ENCODE results near the gene SUGCT. TPM values are rescaled to one million over a fixed set of nuclear protein-coding genes. Genes with fewer than 3 reads are reported as not detected.

Gene SUGCT
- total and polyA plus RNA-seq, 2 of the 8 experiments (the other 6 are each of a cell fraction or from before 2014, with no cell fraction given) = 2.8 to 5.4 TPM

DNA sequence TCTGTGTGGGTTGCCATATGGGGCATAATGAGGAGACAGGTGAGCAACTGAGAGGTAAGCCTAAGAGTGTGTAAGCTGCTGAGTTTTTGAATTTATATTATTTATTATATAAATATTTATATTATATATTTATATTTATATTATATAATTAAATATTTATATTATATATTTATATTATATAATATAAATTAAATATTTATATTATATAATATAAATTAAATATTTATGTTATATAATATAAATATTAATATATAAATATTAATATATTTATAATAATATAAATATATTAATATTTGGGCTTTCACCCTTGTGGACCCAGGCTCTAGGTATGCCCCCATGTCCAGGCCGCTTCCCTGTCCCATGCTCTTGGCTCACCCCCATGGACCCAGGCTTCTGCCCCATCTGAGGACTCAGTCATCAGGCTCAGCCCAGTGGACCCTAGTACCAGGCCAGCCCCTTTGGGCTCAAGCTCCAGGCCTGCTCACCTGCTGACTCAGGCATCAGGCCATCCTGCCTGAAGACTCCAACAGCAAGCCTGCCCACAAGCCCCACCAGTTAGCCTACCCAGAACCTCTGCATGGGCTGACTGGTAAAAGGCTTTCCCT, 755.4 kb downstream of the SUGCT start:
- H3K4me2 ChIP-seq (ENCODE audit: insufficient read depth in 1 of 2, low read depth in 2 of 2, low read length in 2 of 2) = no peak overlapping the region
- no peak for FAIRE-seq
- no peak overlapping the region for H3K4ac ChIP-seq (replicated peaks; ENCODE audit: insufficient read length, low read depth, low read length)
- no peaks in the 10 kb centered on the region for H3K23me2 ChIP-seq (ENCODE audit: low read depth, low read length)
- H3K27me3 ChIP-seq (replicated peaks in 1 of 4; ENCODE audit: control insufficient read depth in 3 of 4, extremely low read depth in 1 of 4, insufficient read depth in 3 of 4, low read length in 3 of 4) = no peaks in the 10 kb centered on the region
- H4K8ac ChIP-seq (ENCODE audit: extremely low read depth, insufficient read depth, low read length) = no peak overlapping the region
- no peak overlapping the region for H3K27ac ChIP-seq (ENCODE audit: low read depth, low read length)
- H3K9me3 ChIP-seq (ENCODE audit: insufficient read depth in 2 of 2, low read depth in 1 of 2, low read length in 1 of 2) = peaks cover 0 to 3% of the 10 kb centered on the region in 2 experiments; a peak in 1 of 4 replicates
- no peak overlapping the region for H2BK5ac ChIP-seq (ENCODE audit: low read depth, low read length)
- H3K4me1 ChIP-seq (replicated peaks in 1 of 4; ENCODE audit: control insufficient read depth in 3 of 4, insufficient read depth in 4 of 4, low read length in 3 of 4) = no peaks in the 10 kb centered on the region
- ChIA-PET CTCF (ENCODE audit: partially characterized antibody) (interaction anchor here (1.4 kb wide), 1 partner anchor 10 kb away, joined by 3 read pairs; no protein-coding TSS in a partner anchor), POLR2A (ENCODE audit: partially characterized antibody) (no interaction called here)
- H4K91ac ChIP-seq (replicated peaks; ENCODE audit: insufficient read length, low read length) = no peak overlapping the region
- no peak overlapping the region for H2AFZ ChIP-seq (ENCODE audit: low read length)
- H3K79me2 ChIP-seq (ENCODE audit: control insufficient read depth in 1 of 2, insufficient read depth in 2 of 2, low read length in 2 of 2) = no peaks in the 10 kb centered on the region
- H2AK5ac ChIP-seq (ENCODE audit: low read depth, low read length) = no peak overlapping the region
- no peak overlapping the region for H4K5ac ChIP-seq (ENCODE audit: insufficient read length, low read depth, low read length)
- no peak overlapping the region for H3K56ac ChIP-seq (replicated peaks; ENCODE audit: insufficient read length, low read depth, low read length)
- WGBS, 2 experiments (ENCODE audit: extremely low coverage in 1 of 2, insufficient coverage in 1 of 2, insufficient read length in 1 of 2, insufficient replicate concordance in 2 of 2, low coverage in 1 of 2, low lambda C conversion rate in 2 of 2, missing lambda C conversion rate in 1 of 2) = 83% methylated on average over 1 of the region's 1 CpG; no CpG with 5 or more reads in 1 of the 2 experiments
- H3K4me3 ChIP-seq (ENCODE audit: extremely low read depth in 1 of 4, insufficient read depth in 2 of 4, low read depth in 3 of 4, low read length in 4 of 4) = no peak overlapping the region
- no peak overlapping the region for H2BK120ac ChIP-seq (replicated peaks; ENCODE audit: low read depth, low read length)
- H3K36me3 ChIP-seq (ENCODE audit: control insufficient read depth in 2 of 4, insufficient read depth in 4 of 4, low read length in 3 of 4) = no peaks in the 10 kb centered on the region
- DNase-seq (ENCODE audit: low read depth in 1 of 2, low spot score in 2 of 2) = no peak
- no peak overlapping the region for H2BK20ac ChIP-seq (ENCODE audit: low read length)
- H2BK12ac ChIP-seq (ENCODE audit: low read depth, low read length) = no peak overlapping the region
- no peak overlapping the region for H2BK15ac ChIP-seq (ENCODE audit: low read length)
- no peak overlapping the region for H3K14ac ChIP-seq (ENCODE audit: insufficient read length)
- no peak overlapping the region for H3K23ac ChIP-seq (ENCODE audit: insufficient read length)
- no peak overlapping the region for H3K18ac ChIP-seq (ENCODE audit: extremely low read depth, low read length)
- H3K79me1 ChIP-seq (ENCODE audit: low read depth, low read length) = no peaks in the 10 kb centered on the region
- H4K20me1 ChIP-seq (replicated peaks in 1 of 2; ENCODE audit: control insufficient read depth in 1 of 2, insufficient read depth in 2 of 2, low read length in 2 of 2) = no peaks in the 10 kb centered on the region
- H3K9ac ChIP-seq (replicated peaks in 1 of 4; ENCODE audit: extremely low read depth in 1 of 4, low read depth in 3 of 4, low read length in 3 of 4) = no peak overlapping the region
